Bronchial epithelial cell (primary cell): ENCODE measurements around the gene BATF3. TPM values are rescaled to one million over a fixed set of nuclear protein-coding genes. Genes with fewer than 3 reads are reported as not detected.
A peak's percentile ranks its signal among the peaks of the same experiment; 100 is the strongest.

Source experiments
- DNase-seq: peaks from one replicate; pipeline ENCODE4 v3.0.0-alpha.2; 2010; ENCODE audit warnings: low read depth
- FAIRE-seq: peaks from 2 replicates; lab custom pipeline; 2011; peaks lifted over from hg19 to GRCh38; lab: Jason Lieb, UNC
- H3K27me3 ChIP-seq: 2 replicates; pipeline ENCODE4 v1.5.1; 2011; ENCODE audit warnings: low read length; ENCODE audit not compliant: control insufficient read depth, insufficient read depth
- H3K36me3 ChIP-seq: 2 replicates; pipeline ENCODE4 v1.5.1; 2011; ENCODE audit warnings: low read length; ENCODE audit not compliant: control insufficient read depth, insufficient read depth
- H3K4me3 ChIP-seq: 2 replicates; pipeline ENCODE4 v1.5.1; 2011; ENCODE audit warnings: mild to moderate bottlenecking, low read depth, low read length, control low read depth
- total RNA-seq: library from RNA; depleted of rRNA; stranded (reverse); fragments of >200 nt; gene quantifications from 2 replicates; pipeline ENCODE4 v1.2.1, GENCODE V29; 2014
- TF ChIP-seq, protein P1 (sequence below): IDR thresholded peaks from 2 replicates; pipeline ENCODE4 v1.5.1; 2011; ENCODE audit warnings: mild to moderate bottlenecking, moderate library complexity, low read length, control low read depth, inconsistent platforms; ENCODE audit not compliant: insufficient read depth, severe bottlenecking

Gene BATF3, protein sequence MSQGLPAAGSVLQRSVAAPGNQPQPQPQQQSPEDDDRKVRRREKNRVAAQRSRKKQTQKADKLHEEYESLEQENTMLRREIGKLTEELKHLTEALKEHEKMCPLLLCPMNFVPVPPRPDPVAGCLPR
- total RNA-seq, result 0.26 TPM in 1 of 2 replicates, not detected in the other

DNA sequence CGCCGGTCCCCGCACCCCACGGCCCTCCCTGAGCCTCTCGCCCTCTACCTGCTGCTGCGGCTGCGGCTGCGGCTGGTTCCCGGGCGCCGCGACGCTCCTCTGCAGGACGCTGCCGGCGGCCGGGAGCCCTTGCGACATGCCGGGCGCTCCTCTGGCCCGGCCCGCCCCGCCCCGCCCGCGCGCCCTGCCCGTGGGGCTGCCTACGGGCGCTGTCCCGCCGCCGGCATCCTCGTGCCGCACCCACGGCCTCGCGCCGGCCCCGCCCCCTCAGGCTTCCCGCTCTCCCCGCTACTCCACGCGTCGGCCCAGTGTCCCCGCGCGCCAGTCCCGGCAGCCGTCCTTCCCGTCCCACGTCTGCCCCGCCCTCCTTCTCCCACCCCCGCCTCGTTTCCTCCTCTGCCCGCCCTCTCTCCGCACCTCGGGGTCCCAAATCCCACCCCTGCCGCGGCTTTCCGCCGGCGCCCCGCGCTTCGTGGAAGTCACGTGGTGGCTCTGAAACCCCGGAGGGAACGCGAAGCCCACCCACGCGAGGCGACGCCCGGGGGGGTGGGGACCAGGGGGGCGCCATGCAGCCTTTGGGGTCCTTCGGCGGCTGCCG, at the start of gene BATF3:
BATF3 (minus strand) TSS at position 216 of the 598 bp plus-strand sequence; CDS start at position 138, 78 bp downstream.
- no peak for FAIRE-seq

DNA sequence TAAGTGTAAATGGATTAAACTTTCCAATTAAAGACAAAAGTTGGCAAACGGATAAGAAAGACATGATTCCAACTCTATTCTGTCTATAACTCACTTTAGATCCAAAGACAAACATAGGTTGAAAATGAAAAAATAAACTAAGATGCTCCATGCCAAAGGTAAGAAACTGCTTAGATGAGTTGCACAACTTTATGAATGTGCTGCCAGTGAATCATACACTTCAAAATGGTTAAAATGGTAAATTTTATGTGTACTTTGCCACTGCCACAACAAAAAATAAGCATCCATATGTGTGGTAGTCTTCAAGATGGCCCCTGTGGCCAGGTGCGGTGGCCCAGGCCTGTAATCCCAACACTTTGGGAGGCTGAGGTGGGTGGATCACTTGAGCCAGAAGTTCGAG, 46.9 kb upstream of the BATF3 start:
- TF ChIP-seq, protein P1, sequence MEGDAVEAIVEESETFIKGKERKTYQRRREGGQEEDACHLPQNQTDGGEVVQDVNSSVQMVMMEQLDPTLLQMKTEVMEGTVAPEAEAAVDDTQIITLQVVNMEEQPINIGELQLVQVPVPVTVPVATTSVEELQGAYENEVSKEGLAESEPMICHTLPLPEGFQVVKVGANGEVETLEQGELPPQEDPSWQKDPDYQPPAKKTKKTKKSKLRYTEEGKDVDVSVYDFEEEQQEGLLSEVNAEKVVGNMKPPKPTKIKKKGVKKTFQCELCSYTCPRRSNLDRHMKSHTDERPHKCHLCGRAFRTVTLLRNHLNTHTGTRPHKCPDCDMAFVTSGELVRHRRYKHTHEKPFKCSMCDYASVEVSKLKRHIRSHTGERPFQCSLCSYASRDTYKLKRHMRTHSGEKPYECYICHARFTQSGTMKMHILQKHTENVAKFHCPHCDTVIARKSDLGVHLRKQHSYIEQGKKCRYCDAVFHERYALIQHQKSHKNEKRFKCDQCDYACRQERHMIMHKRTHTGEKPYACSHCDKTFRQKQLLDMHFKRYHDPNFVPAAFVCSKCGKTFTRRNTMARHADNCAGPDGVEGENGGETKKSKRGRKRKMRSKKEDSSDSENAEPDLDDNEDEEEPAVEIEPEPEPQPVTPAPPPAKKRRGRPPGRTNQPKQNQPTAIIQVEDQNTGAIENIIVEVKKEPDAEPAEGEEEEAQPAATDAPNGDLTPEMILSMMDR, result no peak
- no peak for DNase-seq
- Histone ChIP-seq H3K36me3 (no peaks in the 10 kb centered on the region), H3K27me3 (no peaks in the 10 kb centered on the region), H3K4me3 (no peak overlapping the region)
- no peak for FAIRE-seq

More for the DNA sequence above, at the start of gene BATF3:
- Histone ChIP-seq H3K36me3 (no peaks in the 10 kb centered on the region), H3K27me3 (peaks cover 45% of the 10 kb centered on the region), H3K4me3 (peak within 1 kb of the TSS; percentile 38)
- TF ChIP-seq, protein P1, result no peak
- DNase-seq, result no peak

DNA sequence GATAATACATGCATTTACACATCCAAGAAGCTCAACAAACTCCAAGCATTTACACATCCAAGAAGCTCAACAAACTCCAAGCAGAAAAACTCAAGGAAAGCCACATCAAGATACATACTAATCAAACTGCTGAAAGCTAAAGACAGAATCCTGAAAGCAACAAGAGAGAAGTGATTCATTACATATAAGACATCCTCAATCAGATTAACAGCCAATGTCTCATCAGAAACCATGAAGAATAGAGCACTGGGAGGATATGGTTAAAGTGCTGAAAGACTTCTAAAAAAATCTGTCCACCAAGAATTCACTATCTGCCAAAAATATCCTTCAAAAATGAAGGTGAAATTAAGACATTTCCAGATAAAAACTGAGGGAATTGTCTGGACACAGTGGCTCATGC, 45.7 kb upstream of the BATF3 start:
- TF ChIP-seq, protein P1, result no peak
- H3K27me3 ChIP-seq, result no peaks in the 10 kb centered on the region
- DNase-seq (no peak), FAIRE-seq (no peak)
- no peak overlapping the region for H3K4me3 ChIP-seq
- H3K36me3 ChIP-seq, result no peaks in the 10 kb centered on the region

DNA sequence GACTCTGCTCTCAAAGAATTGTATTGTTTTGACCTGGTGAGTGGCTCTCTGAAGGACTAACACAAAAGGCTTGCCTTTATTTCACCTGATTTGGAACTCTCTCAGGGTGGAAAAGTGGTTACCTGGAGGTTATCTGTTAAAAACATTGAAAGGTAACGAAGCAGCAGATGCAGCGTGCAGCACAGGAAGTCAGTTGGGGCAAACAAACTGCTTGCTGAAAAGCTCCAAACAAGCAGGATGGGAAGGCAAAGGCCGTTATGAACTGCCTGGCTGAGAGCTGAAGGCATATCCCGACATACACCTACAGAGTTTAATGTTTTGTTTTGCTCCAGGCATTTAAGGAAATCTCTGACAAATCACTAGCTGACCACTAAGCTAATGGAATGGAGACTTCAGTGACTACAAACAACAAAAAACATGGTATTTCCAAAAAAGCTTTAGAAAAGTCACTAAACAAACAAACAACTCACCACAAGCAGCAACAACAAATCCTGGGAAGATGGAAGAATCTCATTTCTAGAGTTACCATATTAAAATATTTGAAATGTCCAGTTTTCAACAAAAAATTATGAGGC, 44.3 kb upstream of the BATF3 start:
- H3K27me3 ChIP-seq, result no peaks in the 10 kb centered on the region
- FAIRE-seq (no peak), DNase-seq (no peak)
- TF ChIP-seq, protein P1, result no peak
- H3K36me3 ChIP-seq, result no peaks in the 10 kb centered on the region
- H3K4me3 ChIP-seq, result no peak overlapping the region

DNA sequence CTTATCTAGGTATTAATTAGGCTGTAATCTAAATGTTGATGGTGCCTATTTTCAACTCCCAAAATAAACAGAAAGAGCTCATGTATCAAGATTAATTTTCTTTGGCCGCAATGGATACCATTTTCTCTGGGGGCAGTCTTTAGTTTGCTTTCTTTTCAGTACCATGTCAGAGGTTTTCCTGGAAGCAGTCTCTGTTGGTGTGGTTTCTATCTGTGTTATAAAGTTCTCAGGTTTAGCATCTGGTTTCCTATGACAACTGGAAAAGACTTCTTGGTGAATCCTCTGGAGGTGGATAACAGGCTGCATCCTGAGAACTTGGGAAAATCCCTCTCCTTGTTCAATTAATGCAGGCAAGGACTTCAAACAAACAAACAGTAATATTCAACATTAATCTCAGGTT, 38.7 kb upstream of the BATF3 start:
- TF ChIP-seq, protein P1, result no peak
- DNase-seq (no peak), FAIRE-seq (no peak)
- Histone ChIP-seq H3K27me3 (no peaks in the 10 kb centered on the region), H3K36me3 (no peaks in the 10 kb centered on the region), H3K4me3 (no peak overlapping the region)
